ENCODE measurements around the gene GTPBP1.

GRCh38 chr22:38756711-38757463, 51.1 kb downstream of the GTPBP1 start:
- TF ChIP-seq CTCF (IDR thresholded peaks at IDR 0.05; ENCODE audit: insufficient read depth, low read depth, low read length) (no peak), EZH2 (IDR thresholded peaks at IDR 0.05; ENCODE audit: insufficient read depth, low read length) (no peak)
